ENCODE measurements around the gene APOC3. TPM values are rescaled to one million over a fixed set of nuclear protein-coding genes. Genes with fewer than 3 reads are reported as not detected.

The APOC3 gene
- total RNA-seq, 1 experiment from 2014 or later = 3.5 TPM

GRCh38 chr11:116862951-116863350 is 33.2 kb downstream of the APOC3 start:
- no peak overlapping the region for H3K4me2 ChIP-seq (ENCODE audit: low read length)
- no peak overlapping the region for H3K27ac ChIP-seq (ENCODE audit: low read depth, low read length)
- H3K36me3 ChIP-seq (ENCODE audit: control insufficient read depth in 1 of 2, insufficient read depth in 2 of 2, low read length in 2 of 2) = peaks cover 0 to 8% of the 10 kb centered on the region in 2 experiments; a peak in 1 of 4 replicates
- CTCF ChIA-PET = no interaction called here
- H3K9me2 ChIP-seq (ENCODE audit: insufficient read depth) = no peaks in the 10 kb centered on the region
- intact Hi-C loops (cut with micrococcal nuclease) = no loop called here
- POLR2A ChIA-PET = no interaction called here
- TF ChIP-seq EGR1 (IDR thresholded peaks at IDR 0.05; ENCODE audit: low read depth) = no peak
- no peak for TF ChIP-seq FOSL1 (IDR thresholded peaks at IDR 0.05; ENCODE audit: low read depth)
- TF ChIP-seq ZNF274 (IDR thresholded peaks at IDR 0.05; ENCODE audit: low read depth, low read length) = no peak
- no peak for TF ChIP-seq EZH2 (IDR thresholded peaks at IDR 0.05)
- TF ChIP-seq ATF3 (IDR thresholded peaks at IDR 0.05) = no peak
- TF ChIP-seq ZFX (IDR thresholded peaks at IDR 0.05) = no peak
- no peak for TF ChIP-seq REST (IDR thresholded peaks at IDR 0.05; ENCODE audit: low read depth)
- TF ChIP-seq, protein P1, sequence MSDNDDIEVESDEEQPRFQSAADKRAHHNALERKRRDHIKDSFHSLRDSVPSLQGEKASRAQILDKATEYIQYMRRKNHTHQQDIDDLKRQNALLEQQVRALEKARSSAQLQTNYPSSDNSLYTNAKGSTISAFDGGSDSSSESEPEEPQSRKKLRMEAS (IDR thresholded peaks at IDR 0.05) = no peak
- no peak for TF ChIP-seq POLR2A (IDR thresholded peaks at IDR 0.05; ENCODE audit: borderline replicate concordance, extremely low read depth, insufficient read depth, insufficient read length)
- no peak for TF ChIP-seq ELF1 (IDR thresholded peaks at IDR 0.05; ENCODE audit: borderline replicate concordance, low read depth)
- TF ChIP-seq, protein P2, sequence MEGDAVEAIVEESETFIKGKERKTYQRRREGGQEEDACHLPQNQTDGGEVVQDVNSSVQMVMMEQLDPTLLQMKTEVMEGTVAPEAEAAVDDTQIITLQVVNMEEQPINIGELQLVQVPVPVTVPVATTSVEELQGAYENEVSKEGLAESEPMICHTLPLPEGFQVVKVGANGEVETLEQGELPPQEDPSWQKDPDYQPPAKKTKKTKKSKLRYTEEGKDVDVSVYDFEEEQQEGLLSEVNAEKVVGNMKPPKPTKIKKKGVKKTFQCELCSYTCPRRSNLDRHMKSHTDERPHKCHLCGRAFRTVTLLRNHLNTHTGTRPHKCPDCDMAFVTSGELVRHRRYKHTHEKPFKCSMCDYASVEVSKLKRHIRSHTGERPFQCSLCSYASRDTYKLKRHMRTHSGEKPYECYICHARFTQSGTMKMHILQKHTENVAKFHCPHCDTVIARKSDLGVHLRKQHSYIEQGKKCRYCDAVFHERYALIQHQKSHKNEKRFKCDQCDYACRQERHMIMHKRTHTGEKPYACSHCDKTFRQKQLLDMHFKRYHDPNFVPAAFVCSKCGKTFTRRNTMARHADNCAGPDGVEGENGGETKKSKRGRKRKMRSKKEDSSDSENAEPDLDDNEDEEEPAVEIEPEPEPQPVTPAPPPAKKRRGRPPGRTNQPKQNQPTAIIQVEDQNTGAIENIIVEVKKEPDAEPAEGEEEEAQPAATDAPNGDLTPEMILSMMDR (IDR thresholded peaks at IDR 0.05 in 2 of 3, conservative IDR thresholded peaks at IDR 0.05 in 1 of 3; ENCODE audit: borderline replicate concordance in 1 of 3, insufficient read depth in 1 of 3, low read depth in 2 of 3, low read length in 2 of 3) = no peak
- no peak for TF ChIP-seq CBX3 (IDR thresholded peaks at IDR 0.05; ENCODE audit: low read depth)
- no peak for TF ChIP-seq SP1 (IDR thresholded peaks at IDR 0.05; ENCODE audit: low read depth)
- TF ChIP-seq POLR2AphosphoS5 (IDR thresholded peaks at IDR 0.05; ENCODE audit: low read depth, low read length) = no peak
- TF ChIP-seq SRF (IDR thresholded peaks at IDR 0.05; ENCODE audit: low read depth) = no peak
- TF ChIP-seq YY1 (IDR thresholded peaks at IDR 0.05; ENCODE audit: extremely low read depth, insufficient replicate concordance, low read depth, low read length) = no peak
- TF ChIP-seq RAD21 (IDR thresholded peaks at IDR 0.05; ENCODE audit: low read depth) = no peak
- H3K27me3 ChIP-seq (ENCODE audit: insufficient read depth, low read length) = no peaks in the 10 kb centered on the region
- no peaks in the 10 kb centered on the region for H4K20me1 ChIP-seq (ENCODE audit: insufficient read depth)
- DNase-seq (ENCODE audit: low read depth, low spot score) = no peak
- no peak overlapping the region for H2AFZ ChIP-seq (ENCODE audit: low read depth, low read length, poor library complexity, severe bottlenecking)
- H3K79me2 ChIP-seq (ENCODE audit: insufficient read depth, low read length) = no peaks in the 10 kb centered on the region
- no peak for ATAC-seq
- H3K9ac ChIP-seq (ENCODE audit: low read length) = no peak overlapping the region
- RAD21 ChIA-PET (ENCODE audit: low non-redundant PET in 1 of 2, low total read pairs in 2 of 2, uncharacterized antibody in 2 of 2, unreplicated experiment in 2 of 2) = no interaction called here
- H3K4me1 ChIP-seq (ENCODE audit: control insufficient read depth in 1 of 2, insufficient read depth in 2 of 2, low read length in 2 of 2) = no peaks in the 10 kb centered on the region
- no peak overlapping the region for H3K4me3 ChIP-seq (replicated peaks in 1 of 2; ENCODE audit: low read depth in 1 of 2, low read length in 2 of 2)
- no TSS peak for BruUV-seq (replicated peaks)
- no peaks in the 10 kb centered on the region for H3K9me3 ChIP-seq (ENCODE audit: control insufficient read depth in 1 of 2, insufficient read depth in 1 of 2, low read depth in 1 of 2, low read length in 2 of 2)

All from HCT116 (cell line).